DMS153 treated with DMSO at 0.1 percent for 48 hours (cell line): ENCODE data around the gene CYB5R4.

Experiments used
- DNase-seq: peaks from one replicate; lab custom pipeline; 2025; ENCODE audit not compliant: unreplicated experiment; lab: John Stamatoyannopoulos, UW

Gene CYB5R4

GRCh38 chr6:83976037-83976755 lies 116.7 kb downstream of the CYB5R4 start:
- DNase-seq, result peak; percentile 15

- no peak for DNase-seq
Observed at GRCh38 chr6:83976871-83977270, 117.4 kb downstream of the CYB5R4 start.

- DNase-seq, result no peak
Observed at GRCh38 chr6:83978324-83978734, 118.8 kb downstream of the CYB5R4 start.

GRCh38 chr6:83978997-83979396 lies 119.5 kb downstream of the CYB5R4 start:
- no peak for DNase-seq

GRCh38 chr6:83984411-83984810 lies 124.9 kb downstream of the CYB5R4 start:
- no peak for DNase-seq

GRCh38 chr6:83985308-83985713 lies 125.8 kb downstream of the CYB5R4 start:
- DNase-seq, result no peak

GRCh38 chr6:83985715-83986114 lies 126.2 kb downstream of the CYB5R4 start:
- no peak for DNase-seq

GRCh38 chr6:83998021-83998584 lies 138.6 kb downstream of the CYB5R4 start:
- no peak for DNase-seq

- DNase-seq, result no peak
Observed at GRCh38 chr6:84001119-84001518, 141.6 kb downstream of the CYB5R4 start.

GRCh38 chr6:84002226-84002625 lies 142.7 kb downstream of the CYB5R4 start:
- no peak for DNase-seq

- no peak for DNase-seq
Observed at GRCh38 chr6:84003131-84003530, 143.6 kb downstream of the CYB5R4 start.

GRCh38 chr6:84003654-84004053 lies 144.2 kb downstream of the CYB5R4 start:
- DNase-seq, result no peak

- no peak for DNase-seq
Observed at GRCh38 chr6:84007871-84008270, 148.4 kb downstream of the CYB5R4 start.

- no peak for DNase-seq
Observed at GRCh38 chr6:84013354-84013753, 153.9 kb downstream of the CYB5R4 start.

GRCh38 chr6:84013931-84014330 lies 154.4 kb downstream of the CYB5R4 start:
- no peak for DNase-seq

GRCh38 chr6:84016029-84016428 lies 156.5 kb downstream of the CYB5R4 start:
- no peak for DNase-seq
